ENCODE measurements around the gene DYNC1I1. TPM values are rescaled to one million over a fixed set of nuclear protein-coding genes. Genes with fewer than 3 reads are reported as not detected.

DYNC1I1 gene
- total RNA-seq, 1 experiment from 2014 or later = 8.3 TPM

DNA sequence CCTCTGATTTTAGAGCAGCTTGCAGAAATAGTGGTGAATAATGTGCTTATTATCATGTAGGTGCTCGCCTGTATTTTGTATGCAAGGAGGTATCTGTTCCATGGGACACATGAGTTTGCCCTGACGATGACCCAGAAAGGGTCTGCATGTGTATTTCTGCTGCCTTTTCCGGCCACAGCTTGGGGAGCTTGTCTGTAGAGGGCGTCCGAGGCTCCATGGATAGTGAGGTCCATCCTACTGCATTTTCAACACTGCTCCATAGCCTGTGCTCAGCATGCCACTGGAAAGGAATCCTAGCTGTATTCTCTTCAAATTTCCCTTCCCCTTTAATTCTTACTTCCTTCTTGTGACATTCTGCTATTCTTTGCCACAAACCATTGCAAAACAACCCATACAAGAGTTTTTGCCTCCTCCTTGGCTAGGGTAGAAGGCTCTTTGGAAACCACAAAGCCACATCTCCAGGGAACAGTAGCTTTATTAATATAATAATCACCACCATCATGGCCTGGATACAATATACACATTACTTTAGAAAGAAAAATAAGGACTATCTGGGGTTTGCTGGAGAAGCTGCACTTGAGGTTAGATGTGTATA, 127.7 kb downstream of the DYNC1I1 start:
- ChIA-PET CTCF (interaction anchor here (0.6 kb wide), 1 partner anchor 16 kb away, joined by 3 read pairs; no protein-coding TSS in a partner anchor), POLR2A (interaction anchor here (1.0 kb wide), 1 partner anchor 1315 kb away, joined by 3 read pairs; no protein-coding TSS in a partner anchor)
- Histone ChIP-seq H3K4me3 (ENCODE audit: low read depth, low read length) (no peak overlapping the region), H3K4me1 (no peaks in the 10 kb centered on the region), H3K9me3 (no peaks in the 10 kb centered on the region), H3K27me3 (replicated peaks; ENCODE audit: control insufficient read depth, insufficient read depth, low read length) (no peaks in the 10 kb centered on the region), H3K36me3 (ENCODE audit: control insufficient read depth, insufficient read depth, low read length) (no peaks in the 10 kb centered on the region)
- BruUV-seq (replicated peaks) = no TSS peak
- Mint-ChIP-seq H3K4me3 (ENCODE audit: unreplicated experiment) (no peak overlapping the region), H3K4me1 (ENCODE audit: low read depth, unreplicated experiment) (no peaks in the 10 kb centered on the region), H3K9me3 (ENCODE audit: unreplicated experiment) (no peaks in the 10 kb centered on the region), H3K27me3 (ENCODE audit: insufficient read depth, unreplicated experiment) (no peaks in the 10 kb centered on the region), H3K27ac (ENCODE audit: unreplicated experiment) (no peak overlapping the region), H3K36me3 (ENCODE audit: insufficient read depth, unreplicated experiment) (no peaks in the 10 kb centered on the region)
- DNase-seq = peak in 1 of 2 experiments; percentile 5
- intact Hi-C loops (cut with micrococcal nuclease; ENCODE audit: unreplicated experiment) = no loop called here
- TF ChIP-seq, protein P1, sequence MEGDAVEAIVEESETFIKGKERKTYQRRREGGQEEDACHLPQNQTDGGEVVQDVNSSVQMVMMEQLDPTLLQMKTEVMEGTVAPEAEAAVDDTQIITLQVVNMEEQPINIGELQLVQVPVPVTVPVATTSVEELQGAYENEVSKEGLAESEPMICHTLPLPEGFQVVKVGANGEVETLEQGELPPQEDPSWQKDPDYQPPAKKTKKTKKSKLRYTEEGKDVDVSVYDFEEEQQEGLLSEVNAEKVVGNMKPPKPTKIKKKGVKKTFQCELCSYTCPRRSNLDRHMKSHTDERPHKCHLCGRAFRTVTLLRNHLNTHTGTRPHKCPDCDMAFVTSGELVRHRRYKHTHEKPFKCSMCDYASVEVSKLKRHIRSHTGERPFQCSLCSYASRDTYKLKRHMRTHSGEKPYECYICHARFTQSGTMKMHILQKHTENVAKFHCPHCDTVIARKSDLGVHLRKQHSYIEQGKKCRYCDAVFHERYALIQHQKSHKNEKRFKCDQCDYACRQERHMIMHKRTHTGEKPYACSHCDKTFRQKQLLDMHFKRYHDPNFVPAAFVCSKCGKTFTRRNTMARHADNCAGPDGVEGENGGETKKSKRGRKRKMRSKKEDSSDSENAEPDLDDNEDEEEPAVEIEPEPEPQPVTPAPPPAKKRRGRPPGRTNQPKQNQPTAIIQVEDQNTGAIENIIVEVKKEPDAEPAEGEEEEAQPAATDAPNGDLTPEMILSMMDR (IDR thresholded peaks at IDR 0.05; ENCODE audit: insufficient read depth in 1 of 2, low read depth in 1 of 2, low read length in 1 of 2, severe bottlenecking in 1 of 2, unreplicated experiment in 1 of 2) = peak in 1 of 2 experiments; percentile 15

DNA sequence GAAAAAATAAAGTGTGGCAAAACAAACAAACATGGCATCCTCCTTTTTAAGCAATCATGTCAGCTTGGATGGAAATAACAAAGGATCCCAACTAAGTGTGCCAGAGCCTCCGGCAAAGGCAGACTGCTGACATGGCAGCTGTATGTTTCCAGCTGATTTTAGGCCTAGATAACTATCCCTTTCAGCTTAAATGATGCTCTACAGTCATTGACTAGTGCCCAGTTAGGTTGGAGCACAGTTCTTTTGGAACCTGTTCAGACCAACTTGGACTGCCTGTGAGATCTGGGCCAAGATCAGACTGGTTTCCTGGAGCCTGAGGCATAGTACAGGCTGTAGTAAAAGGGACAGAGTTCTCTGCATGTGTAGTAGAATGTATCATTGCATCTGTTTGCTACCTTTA, 128.7 kb downstream of the DYNC1I1 start:
- H3K36me3 ChIP-seq (ENCODE audit: control insufficient read depth, insufficient read depth, low read length) = no peaks in the 10 kb centered on the region
- H3K27me3 ChIP-seq (replicated peaks; ENCODE audit: control insufficient read depth, insufficient read depth, low read length) = no peaks in the 10 kb centered on the region
- DNase-seq = no peak
- no peaks in the 10 kb centered on the region for H3K4me1 ChIP-seq
- BruUV-seq (replicated peaks) = no TSS peak
- no peaks in the 10 kb centered on the region for H3K27me3 Mint-ChIP-seq (ENCODE audit: insufficient read depth, unreplicated experiment)
- ChIA-PET CTCF (no interaction called here), POLR2A (no interaction called here)
- no peaks in the 10 kb centered on the region for H3K9me3 ChIP-seq
- H3K9me3 Mint-ChIP-seq (ENCODE audit: unreplicated experiment) = no peaks in the 10 kb centered on the region
- H3K4me3 ChIP-seq (ENCODE audit: low read depth, low read length) = no peak overlapping the region
- TF ChIP-seq, protein P1 (IDR thresholded peaks at IDR 0.05; ENCODE audit: insufficient read depth in 1 of 2, low read depth in 1 of 2, low read length in 1 of 2, severe bottlenecking in 1 of 2, unreplicated experiment in 1 of 2) = no peak
- no peaks in the 10 kb centered on the region for H3K4me1 Mint-ChIP-seq (ENCODE audit: low read depth, unreplicated experiment)
- H3K27ac Mint-ChIP-seq (ENCODE audit: unreplicated experiment) = no peak overlapping the region
- intact Hi-C loops (cut with micrococcal nuclease; ENCODE audit: unreplicated experiment) = no loop called here
- no peaks in the 10 kb centered on the region for H3K36me3 Mint-ChIP-seq (ENCODE audit: insufficient read depth, unreplicated experiment)
- H3K4me3 Mint-ChIP-seq (ENCODE audit: unreplicated experiment) = no peak overlapping the region

- ChIA-PET CTCF (no interaction called here), POLR2A (no interaction called here)
- peaks cover 3% of the 10 kb centered on the region for H3K27me3 Mint-ChIP-seq (ENCODE audit: insufficient read depth, unreplicated experiment)
Measured at GRCh38 chr7:95904099-95904498, 131.7 kb downstream of the DYNC1I1 start.

More at GRCh38 chr7:95904099-95904498, 131.7 kb downstream of the DYNC1I1 start:
- no TSS peak for BruUV-seq (replicated peaks)
- H3K4me3 ChIP-seq (ENCODE audit: low read depth, low read length) = no peak overlapping the region
- H3K27me3 ChIP-seq (replicated peaks; ENCODE audit: control insufficient read depth, insufficient read depth, low read length) = no peaks in the 10 kb centered on the region
- intact Hi-C loops (cut with micrococcal nuclease; ENCODE audit: unreplicated experiment) = no loop called here
- H3K9me3 ChIP-seq = no peaks in the 10 kb centered on the region
- TF ChIP-seq, protein P1 (IDR thresholded peaks at IDR 0.05; ENCODE audit: insufficient read depth in 1 of 2, low read depth in 1 of 2, low read length in 1 of 2, severe bottlenecking in 1 of 2, unreplicated experiment in 1 of 2) = no peak
- Mint-ChIP-seq H3K9me3 (ENCODE audit: unreplicated experiment) (no peaks in the 10 kb centered on the region), H3K36me3 (ENCODE audit: insufficient read depth, unreplicated experiment) (no peaks in the 10 kb centered on the region), H3K4me3 (ENCODE audit: unreplicated experiment) (no peak overlapping the region), H3K4me1 (ENCODE audit: low read depth, unreplicated experiment) (no peaks in the 10 kb centered on the region), H3K27ac (ENCODE audit: unreplicated experiment) (no peak overlapping the region)
- no peaks in the 10 kb centered on the region for H3K36me3 ChIP-seq (ENCODE audit: control insufficient read depth, insufficient read depth, low read length)
- no peak for DNase-seq
- no peaks in the 10 kb centered on the region for H3K4me1 ChIP-seq

All from Caco-2 (cell line).